GM10266 (cell line): Measurements from ENCODE around the gene CFHR1.
"Not testable (repeated sequence)": the region's sequence is repeated elsewhere in the genome, so short reads cannot be mapped to it uniquely, and the experiment has no call there.

Source experiments
- DNase-seq: peaks from one replicate; pipeline ENCODE4 v3.0.0; 2012; ENCODE audit errors: extremely low spot score
- CTCF ChIP-seq: IDR thresholded peaks from 2 replicates; pipeline ENCODE4 v1.5.1; 2012; ENCODE audit warnings: mild to moderate bottlenecking, low read depth; ENCODE audit not compliant: control insufficient read depth, insufficient read depth; ENCODE audit errors: missing control alignments

The CFHR1 gene

GRCh38 chr1:196808529-196809235 lies 10.8 kb upstream of the CFHR1 start:
- DNase-seq: no peak
- TF ChIP-seq CTCF: no peak

- not testable (repeated sequence) for DNase-seq
These were observed 2.1 kb upstream of the CFHR1 start for GRCh38 chr1:196817442-196817841.

- TF ChIP-seq CTCF: peak; percentile 52
- DNase-seq: peak; percentile 11
These were observed 8.3 kb downstream of the CFHR1 start for GRCh38 chr1:196827860-196828259.

- not testable (repeated sequence) for DNase-seq
These were observed 30.3 kb downstream of the CFHR1 start for GRCh38 chr1:196849613-196850492.

GRCh38 chr1:196856053-196856452 lies 36.5 kb downstream of the CFHR1 start:
- no peak for DNase-seq
- TF ChIP-seq CTCF: no peak

- no peak for DNase-seq
- TF ChIP-seq CTCF: no peak
These were observed 37.7 kb downstream of the CFHR1 start for GRCh38 chr1:196857188-196857587.

GRCh38 chr1:196858811-196859210 lies 39.3 kb downstream of the CFHR1 start:
- DNase-seq: no peak
- TF ChIP-seq CTCF: no peak

GRCh38 chr1:196860323-196860884 lies 40.9 kb downstream of the CFHR1 start:
- TF ChIP-seq CTCF: no peak
- DNase-seq: no peak
